LNCaP clone FGC (cell line): ENCODE data around the gene METTL15.
"Not testable (repeated sequence)": the region's sequence is repeated elsewhere in the genome, so short reads cannot be mapped to it uniquely, and the experiment has no call there.

Experiments used
- DNase-seq: peaks from one replicate; pipeline ENCODE4 v3.0.0-alpha.2; 2011; ENCODE audit warnings: low read depth
- H3K4me3 ChIP-seq: 2 replicates; pipeline ENCODE4 v1.5.1; 2011; ENCODE audit warnings: mild to moderate bottlenecking, low read depth, low read length, control low read depth
- CTCF ChIP-seq: IDR thresholded peaks from 2 replicates; pipeline ENCODE4 v1.5.1; 2012; ENCODE audit warnings: mild to moderate bottlenecking; ENCODE audit not compliant: control insufficient read depth, insufficient read depth; ENCODE audit errors: extremely low read depth

The METTL15 gene

DNA sequence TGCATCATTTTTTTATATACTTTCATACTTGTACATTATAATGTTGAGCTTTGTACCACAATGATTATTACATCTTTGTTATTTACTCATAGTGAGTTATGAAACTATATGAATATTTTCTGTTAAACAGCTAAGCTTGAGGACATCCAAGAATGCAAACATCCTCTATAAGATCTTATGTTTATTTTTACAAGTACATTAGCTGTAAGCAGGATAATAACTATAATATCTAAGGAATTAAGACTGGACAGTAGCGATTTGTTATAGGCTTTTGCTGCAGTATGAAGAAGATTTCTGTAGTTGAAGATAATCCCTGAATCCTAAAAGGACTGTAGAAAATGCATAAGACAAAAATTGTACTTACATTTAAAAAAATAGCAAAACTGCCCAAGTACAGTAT is 176.0 kb downstream of the METTL15 start:
- no peak for DNase-seq
- no peak for TF ChIP-seq CTCF

DNA sequence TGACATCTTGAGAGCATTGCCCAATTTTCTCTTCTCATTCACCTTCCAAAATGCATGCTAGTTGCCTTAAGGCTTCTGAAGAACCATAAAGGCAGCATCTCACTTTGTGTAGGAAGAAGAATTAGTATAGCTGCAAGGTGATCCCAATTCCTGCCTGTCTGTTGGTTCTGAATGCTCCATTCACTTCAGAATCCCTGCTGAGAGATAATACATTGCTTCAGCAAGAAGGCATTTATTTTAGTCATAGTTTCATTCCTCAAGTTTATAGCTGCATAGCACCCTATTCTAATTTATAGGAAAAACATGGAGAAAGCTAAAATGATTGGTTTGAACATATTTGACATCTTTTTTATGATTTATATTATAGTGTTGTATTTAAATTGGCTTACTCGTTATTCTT is 181.3 kb downstream of the METTL15 start:
- DNase-seq = no peak

More for the DNA sequence above, 176.0 kb downstream of the METTL15 start:
- no peak overlapping the region for H3K4me3 ChIP-seq

DNA sequence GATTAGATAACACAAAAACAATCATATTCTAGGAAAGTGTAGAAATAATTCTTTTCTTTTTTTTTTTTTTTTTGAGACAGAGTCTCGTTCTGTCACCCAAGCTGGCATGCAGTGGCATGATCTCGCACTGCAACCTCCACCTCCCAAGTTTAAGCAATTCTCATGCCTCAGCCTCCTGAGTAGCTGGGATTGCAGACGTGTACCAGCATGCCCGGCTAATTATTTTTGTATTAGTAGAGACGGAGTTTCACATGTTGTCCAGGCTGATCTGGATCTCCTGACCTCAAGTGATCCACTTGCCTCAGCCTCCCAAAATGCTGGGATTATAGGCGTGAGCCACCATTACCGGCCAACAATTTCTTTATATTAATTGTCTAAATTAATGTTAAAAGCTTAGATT is 182.8 kb downstream of the METTL15 start:
- DNase-seq, H3K4me3 ChIP-seq: not testable (repeated sequence)

More for the DNA sequence above, 181.3 kb downstream of the METTL15 start:
- no peak overlapping the region for H3K4me3 ChIP-seq
- TF ChIP-seq CTCF = no peak

- no peak for DNase-seq
- no peak overlapping the region for H3K4me3 ChIP-seq
- TF ChIP-seq CTCF = no peak
These were observed 188.2 kb downstream of the METTL15 start for GRCh38 chr11:28296426-28296825.

DNA sequence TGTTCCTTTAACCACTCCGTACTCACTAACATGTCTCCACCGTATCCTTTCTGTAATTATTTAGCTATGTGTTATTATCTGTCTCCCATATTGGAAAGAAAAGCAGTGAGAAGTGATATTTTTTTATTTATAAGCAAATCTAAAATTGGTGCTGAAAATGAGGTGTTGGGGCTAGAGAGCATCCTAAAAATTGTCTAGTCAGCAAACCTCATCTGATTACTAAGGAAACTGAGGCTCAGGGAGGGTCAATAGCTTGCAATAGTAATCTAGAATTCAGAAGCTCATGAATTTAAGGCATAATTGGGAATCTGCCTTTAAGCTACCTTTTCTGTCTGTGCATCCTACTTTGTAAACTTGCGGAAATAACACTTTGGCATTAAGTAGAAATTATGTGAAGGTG is 190.0 kb downstream of the METTL15 start:
- DNase-seq = no peak

DNA sequence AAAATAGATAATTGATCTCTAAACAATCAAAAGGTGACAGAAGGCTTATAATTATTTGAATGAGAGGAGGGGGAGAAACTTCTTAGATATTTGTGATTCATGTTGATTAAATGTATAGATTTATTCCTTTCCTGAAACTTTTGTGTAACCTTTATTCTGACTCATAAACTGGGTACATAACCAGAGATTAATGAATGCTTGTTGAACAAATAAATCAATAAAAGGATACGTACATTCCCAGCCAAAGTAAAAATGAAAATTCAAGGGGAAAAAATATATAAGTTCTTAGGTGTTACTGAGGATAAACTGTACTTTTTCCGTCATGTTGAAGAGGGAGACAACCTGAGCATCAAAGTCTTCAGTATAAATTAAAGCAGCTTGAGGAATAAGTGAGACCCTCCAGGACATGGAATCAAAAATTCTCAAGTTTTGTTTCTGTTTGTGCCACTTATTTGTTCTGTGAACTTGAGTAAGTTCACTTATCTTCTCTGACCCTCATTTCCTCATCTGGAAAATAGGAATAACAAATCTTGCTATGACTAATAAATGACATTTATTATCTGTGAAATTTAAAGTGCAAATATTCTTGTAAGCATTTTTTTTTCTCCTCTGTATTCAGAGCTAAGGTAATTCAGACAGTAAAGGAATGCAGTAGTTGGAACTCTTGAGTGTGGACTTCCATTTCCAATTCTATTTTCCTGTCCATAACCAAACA is 195.4 kb downstream of the METTL15 start:
- no peak for DNase-seq
- no peak for TF ChIP-seq CTCF
- H3K4me3 ChIP-seq = no peak overlapping the region

More for the DNA sequence above, 190.0 kb downstream of the METTL15 start:
- no peak overlapping the region for H3K4me3 ChIP-seq
- no peak for TF ChIP-seq CTCF

DNA sequence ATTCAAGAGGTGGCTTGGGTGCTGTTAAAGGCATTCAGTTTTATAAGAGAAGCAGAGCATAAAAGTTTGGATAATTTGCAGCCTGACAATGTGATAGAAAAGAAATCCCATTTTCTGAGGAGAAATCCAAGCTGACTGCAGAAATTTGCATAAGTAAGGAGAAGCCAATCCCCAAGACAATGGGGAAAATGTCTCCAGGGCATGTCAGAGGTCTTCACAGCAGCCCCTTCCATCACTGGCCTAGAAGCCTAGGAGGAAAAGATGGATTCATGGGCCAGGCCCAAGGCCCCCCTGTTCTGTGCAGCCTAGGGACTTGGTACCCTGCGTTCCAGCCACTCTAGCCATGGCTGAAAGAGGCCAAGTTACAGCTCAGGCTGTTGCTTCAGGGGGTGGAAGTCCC is 207.3 kb downstream of the METTL15 start:
- H3K4me3 ChIP-seq = no peak overlapping the region
- TF ChIP-seq CTCF = no peak
- no peak for DNase-seq
